ENCODE data around the gene RETREG2.
A peak's percentile ranks its signal among the peaks of the same experiment; 100 is the strongest.

RETREG2 gene

GRCh38 chr2:219177552-219178376 lies at the start of gene RETREG2:
Gene RETREG2, plus strand, starts transcription at chr2:219178275. Its CDS starts 78 bp downstream, at chr2:219178353.
- DNase-seq = peak; percentile 36

GRCh38 chr2:219128396-219128795 lies 49.7 kb upstream of the RETREG2 start:
- no peak for DNase-seq

GRCh38 chr2:219129589-219129988 lies 48.5 kb upstream of the RETREG2 start:
- DNase-seq = no peak

- DNase-seq = no peak
Observed at GRCh38 chr2:219131327-219131726, 46.7 kb upstream of the RETREG2 start.

GRCh38 chr2:219131744-219132143 lies 46.3 kb upstream of the RETREG2 start:
- DNase-seq = no peak

GRCh38 chr2:219133976-219134375 lies 44.1 kb upstream of the RETREG2 start:
- DNase-seq = no peak

- no peak for DNase-seq
Observed at GRCh38 chr2:219140722-219141121, 37.4 kb upstream of the RETREG2 start.

GRCh38 chr2:219142329-219142728 lies 35.7 kb upstream of the RETREG2 start:
- no peak for DNase-seq

- no peak for DNase-seq
Observed at GRCh38 chr2:219149667-219150066, 28.4 kb upstream of the RETREG2 start.

- peak; percentile 48 for DNase-seq
Observed at GRCh38 chr2:219155054-219155644, 22.9 kb upstream of the RETREG2 start.

GRCh38 chr2:219157396-219157795 lies 20.7 kb upstream of the RETREG2 start:
- DNase-seq = no peak

- no peak for DNase-seq
Observed at GRCh38 chr2:219158025-219158424, 20.1 kb upstream of the RETREG2 start.

- DNase-seq = no peak
Observed at GRCh38 chr2:219158586-219158985, 19.5 kb upstream of the RETREG2 start.

GRCh38 chr2:219159771-219160185 lies 18.3 kb upstream of the RETREG2 start:
- DNase-seq = no peak

- peak; percentile 67 for DNase-seq
Observed at GRCh38 chr2:219160186-219161017, 17.7 kb upstream of the RETREG2 start, which contains the start of gene NHEJ1. Gene NHEJ1, minus strand, starts transcription at chr2:219160815. Its CDS starts 2,453 bp downstream, at chr2:219158362.

GRCh38 chr2:219161097-219161496 lies 17.0 kb upstream of the RETREG2 start:
- no peak for DNase-seq

GRCh38 chr2:219163156-219163555 lies 14.9 kb upstream of the RETREG2 start:
- DNase-seq = no peak

GRCh38 chr2:219165058-219165911 lies 12.8 kb upstream of the RETREG2 start:
- no peak for DNase-seq

GRCh38 chr2:219167997-219168396 lies 10.1 kb upstream of the RETREG2 start:
- no peak for DNase-seq

GRCh38 chr2:219168526-219168925 lies 9.5 kb upstream of the RETREG2 start:
- no peak for DNase-seq

- no peak for DNase-seq
Observed at GRCh38 chr2:219168932-219169331, 9.1 kb upstream of the RETREG2 start.

- no peak for DNase-seq
Observed at GRCh38 chr2:219169930-219170654, 8.0 kb upstream of the RETREG2 start, which contains the start of gene SLC23A3. Gene SLC23A3, minus strand, starts transcription at chr2:219170029. Its CDS starts 45 bp downstream, at chr2:219169984.

Measured in NCI-H1048 (cell line).